Testis (tissue), 3 donors: ENCODE measurements around the gene UBL5. TPM values are rescaled to one million over a fixed set of nuclear protein-coding genes. Genes with fewer than 3 reads are reported as not detected.
"Not testable (repeated sequence)": the region's sequence is repeated elsewhere in the genome, so short reads cannot be mapped to it uniquely, and the experiment has no call there.

Source experiments
- DNase-seq: peaks from one replicate; pipeline ENCODE4 v3.0.0-alpha.2; 2019
- H3K27ac ChIP-seq, 2 donors: fragments of 200-600 bp; sonication (generic); one replicate each; pipeline ENCODE4 v1.5.1; 2019
- H3K27me3 ChIP-seq: fragments of 200-600 bp; sonication (generic); one replicate; pipeline ENCODE4 v1.5.1; 2019
- H3K36me3 ChIP-seq: fragments of 200-600 bp; sonication (generic); one replicate; pipeline ENCODE4 v1.5.1; 2017; ENCODE audit warnings: low read depth; ENCODE audit errors: missing control alignments
- H3K4me1 ChIP-seq: fragments of 200-600 bp; sonication (generic); one replicate; pipeline ENCODE4 v1.5.1; 2019
- H3K4me3 ChIP-seq, 2 donors: fragments of 200-600 bp; sonication (generic); one replicate each; pipeline ENCODE4 v1.5.1; 2017 to 2019
- H3K9me3 ChIP-seq: fragments of 200-600 bp; sonication (generic); one replicate; pipeline ENCODE4 v1.5.1; 2017
- CTCF ChIP-seq, 3 experiments: fragments of 450-650 bp in 2 of 3; fragments of 200-600 bp in 1 of 3; sonication (generic) in 1 of 3; IDR thresholded peaks; one replicate each; pipeline ENCODE4 v1.5.1; 2016 to 2019; ENCODE audit warnings: antibody characterized with exemption in 3 of 3, mild to moderate bottlenecking in 2 of 3, moderate library complexity in 1 of 3
- POLR2A ChIP-seq: fragments of 450-650 bp; IDR thresholded peaks from one replicate; pipeline ENCODE4 v1.6.1; 2017; ENCODE audit warnings: antibody characterized with exemption, mild to moderate bottlenecking, moderate library complexity
- WGBS, 2 donors: methylation state at CpG; one replicate each; pipeline ENCODE4 v1.1.5; 2018; 5-methylcytosine and 5-hydroxymethylcytosine counted together
- intact Hi-C: fragments of 100-400 bp; cut with DNase I; formaldehyde crosslinking; loops from one replicate; pipeline ENCODE4 v1.15.1; 2023; ENCODE audit warnings: low total_unique reads
- polyA plus RNA-seq: library from polyadenylated mRNA; stranded (reverse); fragments of 350-450 nt; fragmentation: Illumina TruSeq; extraction: RNeasy Lipid Tissue Mini Kit (QIAGEN cat#74804); gene quantifications from one replicate; pipeline ENCODE4 v1.2.3, GENCODE V29; 2014; ENCODE audit warnings: low read depth, low replicate concordance; ENCODE audit not compliant: insufficient read depth
- total RNA-seq, 2 donors: library from RNA; depleted of rRNA; stranded (reverse); fragments of >200 nt; gene quantifications; one replicate each; pipeline ENCODE4 v1.2.3, GENCODE V29; 2016

Gene UBL5
- total and polyA plus RNA-seq, 3 donors from 2014 or later = 418 to 540 (median 491) TPM

- intact Hi-C loops = no loop called here
- no peaks in the 10 kb centered on the region for H3K36me3 ChIP-seq
- H3K4me3 ChIP-seq = peak overlapping the region; percentile 78 to 89
- TF ChIP-seq POLR2A = no peak
- no peak for TF ChIP-seq CTCF (IDR thresholded peaks at IDR 0.05)
- H3K4me1 ChIP-seq = peaks cover 36% of the 10 kb centered on the region
- DNase-seq = no peak
- peak overlapping the region; percentile 99 for H3K27ac ChIP-seq
- WGBS, 2 donors = 39 to 40% methylated on average over 9 of the region's 9 CpGs
- no peaks in the 10 kb centered on the region for H3K9me3 ChIP-seq
- no peaks in the 10 kb centered on the region for H3K27me3 ChIP-seq
Measured at GRCh38 chr19:9786342-9786741, 41.4 kb upstream of the UBL5 start.

DNA sequence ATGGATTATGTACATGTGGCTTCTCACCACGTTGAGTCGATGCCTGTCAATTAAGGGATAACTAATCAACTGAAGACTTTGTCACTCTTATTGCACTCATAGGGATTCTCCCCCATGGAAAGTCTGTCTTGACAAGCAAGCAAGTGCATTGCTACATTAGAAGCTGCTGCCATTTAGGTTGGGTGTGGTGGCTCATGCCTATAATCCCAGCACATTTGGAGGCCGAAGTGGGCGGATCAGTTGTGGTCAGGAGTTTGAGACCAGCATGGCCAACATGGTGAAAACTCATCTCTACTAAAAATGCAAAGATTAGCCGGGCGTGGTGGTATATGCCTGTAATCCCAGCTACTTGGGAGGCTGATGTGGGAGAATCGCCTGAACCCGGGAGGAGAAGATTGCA, 40.9 kb upstream of the UBL5 start:
- intact Hi-C loops = no loop called here
- WGBS, 2 donors = 81 to 82% methylated on average over 8 of the region's 8 CpGs

DNA sequence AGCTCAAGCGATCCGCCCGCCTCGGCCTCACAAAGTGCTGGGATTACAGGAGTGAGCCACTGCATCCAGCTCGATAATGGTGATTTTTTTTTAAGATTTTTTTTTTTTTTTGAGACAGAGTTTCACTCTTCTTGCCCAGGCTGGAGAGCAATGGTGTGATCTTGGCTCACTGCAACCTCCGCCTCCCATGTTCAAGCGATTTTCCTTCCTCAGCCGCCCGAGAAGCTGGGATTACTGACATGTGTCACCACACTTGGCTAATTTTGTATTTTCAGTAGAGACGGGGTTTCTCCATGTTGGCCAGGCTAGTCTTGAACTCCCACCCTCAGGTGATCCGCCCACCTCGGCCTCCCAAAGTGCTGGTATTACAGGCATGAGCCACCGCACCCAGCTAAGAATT, 39.1 kb upstream of the UBL5 start:
- H3K9me3 ChIP-seq, H3K36me3 ChIP-seq, intact Hi-C loops, H3K4me3 ChIP-seq, H3K27me3 ChIP-seq, DNase-seq: not testable (repeated sequence)
- peaks cover 37% of the 10 kb centered on the region for H3K4me1 ChIP-seq
- H3K27ac ChIP-seq = peak overlapping the region; percentile 88 to 95
- WGBS, 2 donors = 88% methylated on average over 13 of the region's 13 CpGs

More for the DNA sequence above, 40.9 kb upstream of the UBL5 start:
- TF ChIP-seq POLR2A = no peak
- TF ChIP-seq CTCF (IDR thresholded peaks at IDR 0.05) = no peak
- H3K36me3 ChIP-seq = no peaks in the 10 kb centered on the region
- peak overlapping the region; percentile 99 for H3K27ac ChIP-seq
- H3K4me1 ChIP-seq = peaks cover 37% of the 10 kb centered on the region
- no peaks in the 10 kb centered on the region for H3K27me3 ChIP-seq
- DNase-seq = no peak
- H3K9me3 ChIP-seq = no peaks in the 10 kb centered on the region
- H3K4me3 ChIP-seq = peak overlapping the region; percentile 78 to 89

DNA sequence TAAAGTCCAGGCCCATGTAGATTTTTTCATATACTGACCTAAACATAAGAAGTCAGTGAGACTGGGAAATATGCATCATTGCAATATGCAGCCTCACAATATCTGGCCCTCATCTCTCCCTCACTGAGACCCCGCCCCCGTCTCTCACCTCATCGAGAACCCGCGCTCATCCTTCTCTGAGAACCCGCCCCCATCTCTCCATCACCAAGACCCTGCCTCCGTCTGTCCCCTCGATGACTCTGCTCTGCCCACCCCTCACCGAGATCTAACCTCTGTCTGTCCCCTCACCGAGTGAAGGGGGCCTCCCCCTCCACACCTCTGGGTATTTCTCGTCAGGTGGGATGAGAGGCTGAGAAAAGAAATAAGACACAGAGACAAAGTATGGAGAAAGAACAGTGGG, 38.7 kb upstream of the UBL5 start:
- no peaks in the 10 kb centered on the region for H3K9me3 ChIP-seq
- H3K4me3 ChIP-seq = no peak overlapping the region
- TF ChIP-seq CTCF (IDR thresholded peaks at IDR 0.05) (no peak), POLR2A (no peak)
- intact Hi-C loops = no loop called here
- no peaks in the 10 kb centered on the region for H3K27me3 ChIP-seq
- H3K36me3 ChIP-seq = no peaks in the 10 kb centered on the region
- peak overlapping the region; percentile 88 to 95 for H3K27ac ChIP-seq
- peak; percentile 35 for DNase-seq
- WGBS, 2 donors = 60% methylated on average over 11 of the region's 11 CpGs
- H3K4me1 ChIP-seq = peaks cover 34% of the 10 kb centered on the region

GRCh38 chr19:9789579-9789978, 38.1 kb upstream of the UBL5 start:
- H3K4me3 ChIP-seq, H3K36me3 ChIP-seq, intact Hi-C loops, H3K27me3 ChIP-seq, H3K9me3 ChIP-seq: not testable (repeated sequence)
- peak; percentile 73 for DNase-seq
- peak overlapping the region; percentile 88 to 95 for H3K27ac ChIP-seq
- TF ChIP-seq POLR2A = peak; percentile 3
- WGBS, 2 donors = 27 to 44% methylated on average over 5 of the region's 5 CpGs
- peaks cover 31% of the 10 kb centered on the region for H3K4me1 ChIP-seq

DNA sequence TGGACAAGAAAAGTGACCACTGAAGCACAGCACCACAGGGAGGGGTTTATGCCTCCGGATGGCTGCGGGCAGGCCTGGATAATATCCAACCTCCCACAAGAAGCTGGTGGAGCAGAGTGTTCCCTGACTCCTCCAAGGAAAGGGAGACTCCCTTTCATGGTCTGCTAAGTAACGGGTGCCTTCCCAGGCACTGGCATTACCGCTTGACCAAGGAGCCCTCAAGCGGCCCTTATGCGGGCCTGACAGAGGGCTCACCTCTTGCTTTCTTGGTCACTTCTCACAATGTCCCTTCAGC, 36.7 kb upstream of the UBL5 start:
- 19 to 45% methylated on average over 6 of the region's 6 CpGs for WGBS, 2 donors
- H3K9me3 ChIP-seq, intact Hi-C loops, H3K36me3 ChIP-seq, H3K27me3 ChIP-seq: not testable (repeated sequence)
- peaks cover 26% of the 10 kb centered on the region for H3K4me1 ChIP-seq
- DNase-seq = peak; percentile 69
- peak overlapping the region; percentile 88 to 95 for H3K27ac ChIP-seq
- H3K4me3 ChIP-seq = peak overlapping the region in 1 of 2 donors; percentile 72
